Measurements from ENCODE around the gene HSF2BP. TPM values are rescaled to one million over a fixed set of nuclear protein-coding genes. Genes with fewer than 3 reads are reported as not detected.

HSF2BP gene
- total RNA-seq, 1 experiment from 2014 or later, result 1.5 TPM

- H3K79me2 ChIP-seq (ENCODE audit: insufficient read depth, low read length), result no peaks in the 10 kb centered on the region
- H2BK5ac ChIP-seq (ENCODE audit: insufficient read length, low read length), result no peak overlapping the region
- H3K23me2 ChIP-seq (ENCODE audit: insufficient read length, low read depth, low read length, poor library complexity, severe bottlenecking), result no peaks in the 10 kb centered on the region
- no peaks in the 10 kb centered on the region for H3K9me3 ChIP-seq (ENCODE audit: control insufficient read depth, low read depth, low read length)
- H3K27ac ChIP-seq (ENCODE audit: insufficient read length, low read depth, low read length), result no peak overlapping the region
- H3K36me3 Mint-ChIP-seq (ENCODE audit: insufficient read depth in 1 of 3, low read depth in 3 of 3), result peaks cover 0 to 3% (median 0%) of the 10 kb centered on the region in 3 experiments; a peak in 1 of 7 replicates
- no peak overlapping the region for H3T11ph ChIP-seq (ENCODE audit: low read length)
- no peak overlapping the region for H3K4me2 ChIP-seq (ENCODE audit: insufficient read depth, insufficient read length, low read length)
- no peak overlapping the region for H2AFZ ChIP-seq (ENCODE audit: low read length)
- H3K4me1 ChIP-seq (ENCODE audit: insufficient read depth, low read length), result no peaks in the 10 kb centered on the region
- no peak overlapping the region for H3K56ac ChIP-seq (ENCODE audit: insufficient read length, low read depth, low read length)
- H4K20me1 ChIP-seq (ENCODE audit: control insufficient read depth, insufficient read depth, insufficient read length), result no peaks in the 10 kb centered on the region
- no peak for DNase-seq
- H3K79me1 ChIP-seq (ENCODE audit: insufficient read depth, low read depth, low read length, poor library complexity, severe bottlenecking), result no peaks in the 10 kb centered on the region
- H3K27me3 Mint-ChIP-seq (ENCODE audit: low read depth), result no peaks in the 10 kb centered on the region; the same call in none of the 2 replicates
- no peak overlapping the region for H4K5ac ChIP-seq (ENCODE audit: insufficient read length, low read depth, low read length)
- no peak overlapping the region for H2BK120ac ChIP-seq (ENCODE audit: low read depth, low read length, poor library complexity, severe bottlenecking)
- H4K8ac ChIP-seq (replicated peaks; ENCODE audit: insufficient read length, low read depth, low read length), result no peak overlapping the region
- no peak overlapping the region for H2BK20ac ChIP-seq (ENCODE audit: low read depth, low read length, poor library complexity, severe bottlenecking)
- no peaks in the 10 kb centered on the region for H3K9me3 Mint-ChIP-seq
- no peak for TF ChIP-seq CTCF (conservative IDR thresholded peaks at IDR 0.05)
- no peaks in the 10 kb centered on the region for H3K27me3 ChIP-seq (ENCODE audit: insufficient read depth, low read length)
- no peak overlapping the region for H3K18ac ChIP-seq (ENCODE audit: insufficient read length, low read depth, low read length)
- no peak overlapping the region for H2AK5ac ChIP-seq (ENCODE audit: insufficient read length, low read length)
- no peak overlapping the region for H3K4ac ChIP-seq (ENCODE audit: low read depth, low read length)
- no peak overlapping the region for H3K23ac ChIP-seq (ENCODE audit: insufficient read length, low read depth, low read length)
- no peak overlapping the region for H3K4me3 Mint-ChIP-seq
- no peak overlapping the region for H2BK12ac ChIP-seq (ENCODE audit: insufficient read length, low read depth, low read length)
- H2BK15ac ChIP-seq (ENCODE audit: low read depth, low read length), result no peak overlapping the region
- no peak overlapping the region for H3K14ac ChIP-seq (ENCODE audit: insufficient read depth, low read length)
- WGBS (ENCODE audit: extremely low coverage, insufficient read length, low lambda C conversion rate), result no CpG with 5 or more reads among the region's 6 CpGs
- H3K9ac ChIP-seq (ENCODE audit: extremely low read depth, insufficient read length, low read length), result no peak overlapping the region
- H3K27ac Mint-ChIP-seq, result no peak overlapping the region
- peaks cover 5 to 7% of the 10 kb centered on the region in 2 experiments for H3K4me1 Mint-ChIP-seq
- no peak overlapping the region for H4K91ac ChIP-seq (ENCODE audit: insufficient read length, low read depth, low read length)
Observed at GRCh38 chr21:43578677-43579303, 80.5 kb downstream of the HSF2BP start.
